Left ventricle myocardium inferior (tissue), 1 donor: ENCODE measurements around the gene ACBD6. TPM values are rescaled to one million over a fixed set of nuclear protein-coding genes. Genes with fewer than 3 reads are reported as not detected.

Experiments used
- DNase-seq: peaks from one replicate; pipeline ENCODE4 v3.0.0-alpha.2; 2020
- H3K27ac ChIP-seq: fragments of 200-600 bp; replicated peaks from 2 replicates; pipeline ENCODE4 v1.8.0; 2021
- H3K27me3 ChIP-seq: fragments of 200-600 bp; 2 replicates; pipeline ENCODE4 v1.8.0; 2021; ENCODE audit warnings: low read depth
- H3K36me3 ChIP-seq: fragments of 200-600 bp; 2 replicates; pipeline ENCODE4 v1.8.0; 2021
- H3K4me1 ChIP-seq: fragments of 200-600 bp; 2 replicates; pipeline ENCODE4 v1.8.0; 2021
- H3K4me3 ChIP-seq: fragments of 200-600 bp; 2 replicates; pipeline ENCODE4 v1.8.0; 2021; ENCODE audit warnings: mild to moderate bottlenecking, moderate library complexity
- H3K9me3 ChIP-seq: fragments of 200-600 bp; replicated peaks from 2 replicates; pipeline ENCODE4 v1.8.0; 2021
- intact Hi-C: fragments of 100-400 bp; cut with micrococcal nuclease; formaldehyde crosslinking; loops from one replicate; pipeline ENCODE4 v1.11.0; 2022
- total RNA-seq: library from RNA; stranded (reverse); fragmentation: NEBNext Ultra II Directional; extraction: Animal tissue kit (Norgen Biotek cat#: 25700); gene quantifications from one replicate; pipeline ENCODE4 v1.2.1, GENCODE V29; 2021
- TF ChIP-seq, protein P1 (sequence below): fragments of 200-600 bp; IDR thresholded peaks from 2 replicates; pipeline ENCODE4 v1.8.0; 2021; ENCODE audit warnings: antibody characterized with exemption, mild to moderate bottlenecking, borderline replicate concordance
- donor health status: DM: no; HTN: yes; CAD: no; lungs with severe emphysema.

Gene ACBD6
- total RNA-seq, 1 donor from 2014 or later, result 18.2 TPM

DNA sequence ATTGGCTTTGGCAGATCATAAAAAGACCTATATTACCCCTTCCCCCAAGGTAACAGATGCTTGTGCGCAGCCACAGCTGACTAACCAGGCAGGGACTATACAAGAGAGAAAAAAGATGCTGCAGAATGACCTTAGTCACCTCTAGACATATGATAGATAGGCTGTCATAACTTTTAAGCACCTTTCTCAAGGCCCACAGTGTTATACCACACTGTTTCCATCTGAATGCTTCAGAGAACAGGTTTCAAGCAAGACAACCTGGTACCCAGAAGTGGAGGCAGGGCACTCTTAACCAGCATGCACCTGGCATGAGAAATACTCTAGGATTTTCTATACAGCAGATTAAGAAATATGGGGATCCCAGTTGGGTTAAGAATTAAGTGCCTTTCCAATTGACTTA lies 43.6 kb upstream of the ACBD6 start:
- H3K4me1 ChIP-seq, result peaks cover 58% of the 10 kb centered on the region
- no peaks in the 10 kb centered on the region for H3K27me3 ChIP-seq
- TF ChIP-seq, protein P1, sequence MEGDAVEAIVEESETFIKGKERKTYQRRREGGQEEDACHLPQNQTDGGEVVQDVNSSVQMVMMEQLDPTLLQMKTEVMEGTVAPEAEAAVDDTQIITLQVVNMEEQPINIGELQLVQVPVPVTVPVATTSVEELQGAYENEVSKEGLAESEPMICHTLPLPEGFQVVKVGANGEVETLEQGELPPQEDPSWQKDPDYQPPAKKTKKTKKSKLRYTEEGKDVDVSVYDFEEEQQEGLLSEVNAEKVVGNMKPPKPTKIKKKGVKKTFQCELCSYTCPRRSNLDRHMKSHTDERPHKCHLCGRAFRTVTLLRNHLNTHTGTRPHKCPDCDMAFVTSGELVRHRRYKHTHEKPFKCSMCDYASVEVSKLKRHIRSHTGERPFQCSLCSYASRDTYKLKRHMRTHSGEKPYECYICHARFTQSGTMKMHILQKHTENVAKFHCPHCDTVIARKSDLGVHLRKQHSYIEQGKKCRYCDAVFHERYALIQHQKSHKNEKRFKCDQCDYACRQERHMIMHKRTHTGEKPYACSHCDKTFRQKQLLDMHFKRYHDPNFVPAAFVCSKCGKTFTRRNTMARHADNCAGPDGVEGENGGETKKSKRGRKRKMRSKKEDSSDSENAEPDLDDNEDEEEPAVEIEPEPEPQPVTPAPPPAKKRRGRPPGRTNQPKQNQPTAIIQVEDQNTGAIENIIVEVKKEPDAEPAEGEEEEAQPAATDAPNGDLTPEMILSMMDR, result no peak
- H3K36me3 ChIP-seq, result no peaks in the 10 kb centered on the region
- H3K9me3 ChIP-seq, result no peaks in the 10 kb centered on the region
- intact Hi-C loops, result no loop called here
- no peak overlapping the region for H3K4me3 ChIP-seq
- no peak for DNase-seq
- H3K27ac ChIP-seq, result peak overlapping the region; percentile 78

DNA sequence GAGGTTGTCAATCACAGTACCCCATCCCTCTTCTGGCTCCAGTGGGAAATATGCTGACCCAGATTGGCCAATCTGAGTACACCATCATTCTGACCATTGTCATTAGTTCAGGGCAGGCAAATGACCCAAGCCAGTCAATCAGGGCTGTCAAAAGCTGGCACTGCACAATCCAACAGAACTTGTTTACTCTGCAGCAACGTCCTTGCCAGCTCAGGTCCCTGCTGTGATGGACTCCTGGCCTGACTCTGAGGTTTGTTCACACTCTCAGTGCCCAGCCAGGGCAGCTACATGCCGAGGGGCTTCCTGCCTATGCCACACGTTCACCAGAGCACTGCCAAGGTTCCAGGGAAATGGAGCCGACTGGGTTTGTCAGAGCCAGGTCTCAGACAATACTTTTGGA lies 41.7 kb upstream of the ACBD6 start:
- Histone ChIP-seq H3K36me3 (no peaks in the 10 kb centered on the region), H3K9me3 (no peaks in the 10 kb centered on the region), H3K4me1 (peaks cover 76% of the 10 kb centered on the region), H3K27me3 (no peaks in the 10 kb centered on the region), H3K4me3 (no peak overlapping the region), H3K27ac (peak overlapping the region; percentile 87)
- intact Hi-C loops, result no loop called here
- TF ChIP-seq, protein P1, result no peak
- DNase-seq, result no peak

DNA sequence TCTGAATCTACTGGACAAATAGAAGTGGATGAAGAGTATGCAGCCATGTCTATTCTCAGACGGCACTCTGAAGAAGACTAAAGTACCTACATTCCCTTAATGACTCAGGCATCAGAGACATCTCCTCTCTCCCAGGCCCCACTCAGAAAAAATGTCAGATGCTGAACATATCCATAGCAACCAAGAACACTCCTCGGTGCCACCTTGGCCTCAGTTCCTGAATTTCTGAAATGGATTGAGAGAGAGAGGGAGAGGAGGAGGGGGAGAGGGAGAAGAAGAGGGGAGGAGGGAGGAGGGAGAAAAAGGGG lies 40.4 kb upstream of the ACBD6 start:
- peaks cover 79% of the 10 kb centered on the region for H3K4me1 ChIP-seq

DNA sequence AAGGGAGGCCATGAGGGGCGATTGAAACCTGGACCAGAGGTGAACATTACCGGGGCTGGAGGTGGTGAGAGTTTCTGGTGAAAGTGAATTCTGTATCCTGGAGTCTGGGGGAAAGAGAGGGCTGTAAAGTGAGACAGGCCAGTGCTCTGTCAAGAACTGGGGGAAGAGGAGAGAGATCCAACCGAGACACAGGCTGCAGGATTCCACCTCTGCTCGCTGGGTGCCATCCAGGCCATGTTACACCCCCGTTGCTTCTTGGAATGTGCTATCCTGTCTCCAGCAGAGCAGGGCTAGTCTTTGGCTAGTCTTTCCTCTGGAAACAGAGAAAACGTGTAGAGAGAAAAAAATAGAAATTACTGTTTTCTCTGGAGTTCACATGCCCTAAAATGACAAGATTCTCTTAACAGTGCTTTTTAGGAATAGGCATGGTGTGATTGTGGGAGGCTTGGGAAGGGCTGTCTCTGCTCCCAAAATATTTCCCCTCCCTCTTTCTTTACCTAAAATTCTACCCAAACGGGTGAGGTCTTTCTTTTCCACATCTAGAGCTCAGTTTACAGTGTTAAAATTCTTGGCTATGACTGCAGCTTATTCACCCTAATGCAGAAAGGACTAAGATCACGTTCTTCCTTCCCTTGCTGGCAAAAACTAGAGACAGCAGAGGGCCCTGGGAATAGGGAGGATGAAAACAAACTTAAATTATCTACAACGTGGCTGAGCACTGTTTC lies 39.9 kb upstream of the ACBD6 start:
- peak overlapping the region; percentile 87 for H3K27ac ChIP-seq
- no peaks in the 10 kb centered on the region for H3K27me3 ChIP-seq
- H3K4me1 ChIP-seq, result peaks cover 74% of the 10 kb centered on the region
- H3K36me3 ChIP-seq, result no peaks in the 10 kb centered on the region
- H3K9me3 ChIP-seq, result no peaks in the 10 kb centered on the region
- TF ChIP-seq, protein P1, result no peak
- H3K4me3 ChIP-seq, result no peak overlapping the region
- DNase-seq, result no peak
- intact Hi-C loops, result no loop called here

More for the DNA sequence above, 40.4 kb upstream of the ACBD6 start:
- intact Hi-C loops, result no loop called here
- Histone ChIP-seq H3K4me3 (no peak overlapping the region), H3K9me3 (no peaks in the 10 kb centered on the region), H3K36me3 (no peaks in the 10 kb centered on the region), H3K27me3 (no peaks in the 10 kb centered on the region), H3K27ac (peak overlapping the region; percentile 87)
- TF ChIP-seq, protein P1, result no peak
- DNase-seq, result no peak

DNA sequence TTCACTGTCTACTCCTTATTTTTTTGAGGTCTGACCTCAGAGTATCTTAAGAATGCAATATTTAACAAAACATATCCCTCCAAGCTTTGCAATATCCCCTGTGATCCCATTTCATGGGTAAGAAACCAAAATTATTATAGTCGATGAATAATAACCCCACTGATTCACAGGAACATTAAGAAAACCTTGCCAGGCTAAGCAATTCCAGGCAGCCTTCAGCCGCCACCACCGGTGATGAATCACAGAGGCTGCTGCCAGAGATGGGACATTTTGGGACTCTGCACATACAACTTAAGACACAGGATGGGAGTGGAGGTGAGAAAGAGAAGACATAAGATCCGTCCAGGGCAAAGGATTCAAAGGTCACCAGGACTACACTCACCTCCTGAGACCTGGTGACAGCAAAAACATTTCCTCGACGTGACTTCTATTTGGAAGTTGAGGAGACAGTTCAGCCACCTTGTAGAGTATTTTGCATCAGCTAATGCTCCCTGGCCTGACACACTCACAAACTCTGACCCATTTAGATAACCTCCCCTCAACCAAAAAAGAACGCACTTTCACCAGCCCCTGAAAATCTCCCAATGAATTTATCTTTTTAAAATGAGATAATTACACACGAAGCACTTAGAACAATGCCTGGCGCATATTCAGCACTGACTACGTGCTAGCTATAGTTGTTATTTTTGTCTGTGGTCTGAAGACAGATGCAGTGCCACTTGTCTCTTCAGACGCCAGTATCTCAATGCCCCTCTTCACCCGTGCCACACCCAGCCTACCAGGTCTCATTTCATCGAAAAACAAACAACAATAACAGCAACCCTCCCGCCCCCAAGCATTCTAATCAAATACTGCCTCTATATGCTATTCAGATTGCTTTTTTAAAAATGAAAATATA lies 38.6 kb upstream of the ACBD6 start:
- Histone ChIP-seq H3K4me1 (peaks cover 61% of the 10 kb centered on the region), H3K27me3 (no peaks in the 10 kb centered on the region), H3K27ac (peak overlapping the region; percentile 87), H3K4me3 (peak overlapping the region; percentile 19), H3K36me3 (no peaks in the 10 kb centered on the region), H3K9me3 (no peaks in the 10 kb centered on the region)
- TF ChIP-seq, protein P1, result no peak
- DNase-seq, result no peak
- intact Hi-C loops, result no loop called here
